Measurements from ENCODE around the gene DDT.

DNA sequence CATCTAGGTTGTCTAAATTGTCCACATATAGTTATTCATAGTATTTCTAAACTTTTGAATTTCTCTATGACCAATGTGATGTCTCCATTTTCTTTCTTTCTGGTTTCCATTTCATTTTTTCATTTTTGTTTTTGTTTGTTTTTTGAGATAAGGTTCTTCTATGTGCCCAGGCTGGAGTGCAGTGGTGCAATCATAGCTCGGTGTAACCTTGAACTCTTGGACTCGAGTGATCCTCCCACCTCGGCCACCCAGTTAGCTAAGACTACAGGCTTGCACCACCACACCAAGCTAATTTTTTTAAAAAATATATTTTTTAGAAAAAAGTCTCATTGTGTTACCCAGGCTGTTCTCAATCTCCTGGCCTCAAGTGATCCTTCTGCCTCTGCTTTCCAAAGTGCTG is 22.9 kb upstream of the DDT start:
- TF ChIP-seq EP300 (IDR thresholded peaks at IDR 0.05) (no peak), CTCF (IDR thresholded peaks at IDR 0.05) (no peak)

Measured in tibial nerve (tissue), 4 donors.